Measurements from ENCODE around the gene BAX. TPM values are rescaled to one million over a fixed set of nuclear protein-coding genes. Genes with fewer than 3 reads are reported as not detected.
A peak's percentile ranks its signal among the peaks of the same experiment; 100 is the strongest.

Gene BAX
- total RNA-seq, 2 donors from 2014 or later: 15.3 to 22.7 TPM

DNA sequence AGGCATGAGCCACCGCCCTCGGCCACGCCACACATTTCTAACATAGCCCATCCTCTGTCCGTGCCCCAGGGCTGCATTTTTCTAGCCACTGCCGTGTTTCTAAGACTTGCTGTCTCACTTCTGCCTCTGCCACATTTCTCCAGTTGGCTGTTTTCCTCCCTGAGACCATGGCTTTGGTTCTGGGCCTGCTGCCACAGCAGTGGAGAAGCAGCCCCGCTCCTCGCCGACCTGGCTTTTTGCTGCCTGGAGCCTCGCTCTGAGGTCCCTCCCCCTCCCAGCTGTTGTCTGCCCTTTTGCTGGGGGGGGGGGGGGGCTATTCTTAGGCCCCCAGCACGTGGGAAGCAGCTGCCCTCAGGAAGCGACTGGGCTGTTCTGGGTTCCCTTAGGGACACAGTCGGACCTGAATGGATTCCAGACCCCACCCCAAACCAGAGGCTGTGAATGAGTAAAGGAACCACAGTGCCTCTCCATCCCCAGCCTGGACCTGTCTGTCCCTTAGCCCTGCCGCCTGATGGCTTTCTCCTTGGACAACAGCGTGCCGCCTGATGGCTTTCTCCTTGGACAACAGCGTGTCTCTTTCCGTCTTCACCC, 35.1 kb downstream of the BAX start:
- Histone ChIP-seq H3K27me3 (no peaks in the 10 kb centered on the region), H3K9me3 (no peaks in the 10 kb centered on the region), H3K4me3 (no peak overlapping the region), H3K4me1 (peaks cover 23% of the 10 kb centered on the region), H3K27ac (no peak overlapping the region), H3K36me3 (replicated peaks in 1 of 2; ENCODE audit: insufficient read depth in 1 of 2, low read depth in 2 of 2) (no peaks in the 10 kb centered on the region)
- TF ChIP-seq, protein P1, sequence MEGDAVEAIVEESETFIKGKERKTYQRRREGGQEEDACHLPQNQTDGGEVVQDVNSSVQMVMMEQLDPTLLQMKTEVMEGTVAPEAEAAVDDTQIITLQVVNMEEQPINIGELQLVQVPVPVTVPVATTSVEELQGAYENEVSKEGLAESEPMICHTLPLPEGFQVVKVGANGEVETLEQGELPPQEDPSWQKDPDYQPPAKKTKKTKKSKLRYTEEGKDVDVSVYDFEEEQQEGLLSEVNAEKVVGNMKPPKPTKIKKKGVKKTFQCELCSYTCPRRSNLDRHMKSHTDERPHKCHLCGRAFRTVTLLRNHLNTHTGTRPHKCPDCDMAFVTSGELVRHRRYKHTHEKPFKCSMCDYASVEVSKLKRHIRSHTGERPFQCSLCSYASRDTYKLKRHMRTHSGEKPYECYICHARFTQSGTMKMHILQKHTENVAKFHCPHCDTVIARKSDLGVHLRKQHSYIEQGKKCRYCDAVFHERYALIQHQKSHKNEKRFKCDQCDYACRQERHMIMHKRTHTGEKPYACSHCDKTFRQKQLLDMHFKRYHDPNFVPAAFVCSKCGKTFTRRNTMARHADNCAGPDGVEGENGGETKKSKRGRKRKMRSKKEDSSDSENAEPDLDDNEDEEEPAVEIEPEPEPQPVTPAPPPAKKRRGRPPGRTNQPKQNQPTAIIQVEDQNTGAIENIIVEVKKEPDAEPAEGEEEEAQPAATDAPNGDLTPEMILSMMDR (IDR thresholded peaks at IDR 0.05): no peak
- no peak for TF ChIP-seq POLR2A (IDR thresholded peaks at IDR 0.05)
- WGBS, 2 donors: 84 to 93% methylated on average over 14 to 15 of the region's 17 CpGs
- DNase-seq (no peak), ATAC-seq (no peak)
- intact Hi-C loops (cut with DNase I): no loop called here

DNA sequence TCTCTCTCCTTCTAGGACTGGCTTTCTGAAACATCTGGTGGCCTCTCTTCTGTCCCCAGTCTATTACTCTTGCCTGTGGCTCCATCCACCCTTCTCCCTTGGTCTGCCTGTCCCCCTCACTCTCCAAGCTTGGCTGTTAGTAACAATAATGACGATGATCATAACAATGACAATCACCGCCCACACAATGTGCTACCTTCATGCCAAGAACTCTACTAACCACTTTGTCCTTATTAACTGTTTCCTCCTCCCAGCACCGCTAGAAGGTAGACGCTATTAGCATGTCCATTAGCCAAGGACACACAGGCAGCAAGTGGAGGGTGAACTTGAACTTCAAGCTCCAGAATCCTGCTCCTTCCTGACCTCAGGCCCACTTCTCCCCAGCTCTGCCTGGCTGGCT, 35.7 kb downstream of the BAX start:
- no peak overlapping the region for H3K4me3 ChIP-seq
- peaks cover 26% of the 10 kb centered on the region for H3K4me1 ChIP-seq
- intact Hi-C loops (cut with DNase I): no loop called here
- no peaks in the 10 kb centered on the region for H3K36me3 ChIP-seq (replicated peaks in 1 of 2; ENCODE audit: insufficient read depth in 1 of 2, low read depth in 2 of 2)
- H3K9me3 ChIP-seq: no peaks in the 10 kb centered on the region
- no peak for DNase-seq
- H3K27me3 ChIP-seq: no peaks in the 10 kb centered on the region
- ATAC-seq: no peak
- TF ChIP-seq, protein P1 (IDR thresholded peaks at IDR 0.05): no peak
- TF ChIP-seq POLR2A (IDR thresholded peaks at IDR 0.05): no peak
- WGBS, 2 donors: 72 to 77% methylated on average over 4 of the region's 4 CpGs
- no peak overlapping the region for H3K27ac ChIP-seq

DNA sequence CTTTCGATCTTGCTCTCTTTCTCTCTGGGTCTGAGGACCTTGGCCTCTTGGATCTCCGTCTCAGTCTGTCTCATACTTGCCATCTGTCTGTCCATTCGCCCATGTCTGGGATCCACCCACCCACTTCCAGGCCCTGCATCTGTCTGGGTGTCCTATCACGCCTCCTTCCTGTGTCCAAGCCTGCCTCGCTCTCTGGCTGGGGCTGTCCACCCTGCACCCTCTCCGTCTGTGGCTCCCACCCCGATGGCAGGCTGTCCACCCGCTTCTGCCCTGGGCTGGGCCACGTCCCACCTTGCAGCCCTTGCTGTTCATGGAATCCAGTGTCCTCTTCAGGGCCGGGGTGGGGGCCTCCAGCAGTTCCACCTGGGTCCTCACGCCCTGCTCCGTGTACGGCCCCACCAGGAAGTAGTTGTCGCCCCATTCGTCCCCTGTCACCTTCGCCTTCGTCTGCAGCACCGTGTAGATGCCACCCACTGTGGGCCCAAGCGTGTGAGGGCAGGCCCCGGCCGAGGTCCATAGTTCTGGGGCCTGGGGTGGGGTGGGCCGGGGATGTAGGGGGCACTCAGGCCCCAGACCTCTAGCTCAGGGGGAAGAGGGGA, 36.4 kb downstream of the BAX start:
- DNase-seq (no peak), ATAC-seq (no peak)
- Histone ChIP-seq H3K9me3 (no peaks in the 10 kb centered on the region), H3K4me1 (peaks cover 26% of the 10 kb centered on the region), H3K4me3 (no peak overlapping the region), H3K36me3 (replicated peaks in 1 of 2; ENCODE audit: insufficient read depth in 1 of 2, low read depth in 2 of 2) (no peaks in the 10 kb centered on the region), H3K27ac (no peak overlapping the region), H3K27me3 (no peaks in the 10 kb centered on the region)
- TF ChIP-seq, protein P1 (IDR thresholded peaks at IDR 0.05): no peak
- intact Hi-C loops (cut with DNase I): no loop called here
- WGBS, 2 donors: 90 to 92% methylated on average over 10 to 19 of the region's 22 CpGs

DNA sequence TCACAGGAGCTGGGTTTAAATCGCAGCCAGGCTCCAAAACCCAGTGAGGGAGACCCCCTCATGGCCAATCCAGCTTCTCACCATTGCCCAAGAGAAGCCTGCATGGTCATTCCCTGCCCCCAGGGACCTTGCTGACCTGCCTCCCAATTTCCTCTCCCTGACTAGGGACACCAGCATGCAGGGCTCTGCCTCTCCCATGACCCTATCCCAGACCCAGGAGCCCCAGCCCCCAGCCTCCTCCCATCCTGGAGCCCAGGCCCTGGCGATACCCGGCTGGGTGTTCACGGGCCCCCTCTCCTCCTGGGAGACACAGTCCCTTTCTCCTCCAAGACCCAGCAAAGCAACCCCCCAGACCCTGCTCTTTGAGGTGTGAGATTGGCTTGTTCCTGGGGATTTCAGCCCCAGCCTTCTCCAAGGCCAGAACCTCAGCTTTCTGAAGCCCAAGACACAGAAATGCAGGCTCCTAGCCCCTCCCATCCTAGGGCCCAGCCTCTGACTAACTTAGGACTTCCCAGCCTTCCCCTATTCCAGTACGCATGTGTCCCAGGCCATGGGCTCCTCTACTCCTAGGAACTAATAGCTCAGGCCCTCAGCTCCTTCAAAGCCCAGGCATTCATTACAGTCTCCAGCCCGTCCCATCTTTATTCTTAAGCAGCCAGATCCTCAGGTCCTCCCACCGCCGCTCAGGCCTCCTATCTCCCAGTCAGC, 37.4 kb downstream of the BAX start:
- Histone ChIP-seq H3K36me3 (replicated peaks in 1 of 2; ENCODE audit: insufficient read depth in 1 of 2, low read depth in 2 of 2) (no peaks in the 10 kb centered on the region), H3K4me3 (peak overlapping the region; percentile 60 to 77), H3K27ac (peak overlapping the region; percentile 85 to 95 (median 89)), H3K4me1 (peaks cover 26% of the 10 kb centered on the region), H3K27me3 (no peaks in the 10 kb centered on the region), H3K9me3 (no peaks in the 10 kb centered on the region)
- TF ChIP-seq, protein P1 (IDR thresholded peaks at IDR 0.05): no peak
- peak in 1 of 3 donors; percentile 51 for TF ChIP-seq POLR2A (IDR thresholded peaks at IDR 0.05)
- 5 to 17% methylated on average over 4 to 8 of the region's 8 CpGs for WGBS, 2 donors
- no peak for ATAC-seq
- intact Hi-C loops (cut with DNase I): no loop called here
- peak; percentile 39 to 75 (median 66) for DNase-seq

Data from body of pancreas (tissue), 4 donors.